Left ventricle myocardium inferior (tissue), 1 donor: ENCODE measurements around the gene TMEM229A. TPM values are rescaled to one million over a fixed set of nuclear protein-coding genes. Genes with fewer than 3 reads are reported as not detected.
"Not testable (repeated sequence)": the region's sequence is repeated elsewhere in the genome, so short reads cannot be mapped to it uniquely, and the experiment has no call there.

Source experiments
- DNase-seq: peaks from one replicate; pipeline ENCODE4 v3.0.0-alpha.2; 2020
- H3K27ac ChIP-seq: fragments of 200-600 bp; replicated peaks from 2 replicates; pipeline ENCODE4 v1.8.0; 2021
- H3K27me3 ChIP-seq: fragments of 200-600 bp; 2 replicates; pipeline ENCODE4 v1.8.0; 2021; ENCODE audit warnings: low read depth
- H3K36me3 ChIP-seq: fragments of 200-600 bp; 2 replicates; pipeline ENCODE4 v1.8.0; 2021
- H3K4me1 ChIP-seq: fragments of 200-600 bp; 2 replicates; pipeline ENCODE4 v1.8.0; 2021
- H3K4me3 ChIP-seq: fragments of 200-600 bp; 2 replicates; pipeline ENCODE4 v1.8.0; 2021; ENCODE audit warnings: mild to moderate bottlenecking, moderate library complexity
- H3K9me3 ChIP-seq: fragments of 200-600 bp; replicated peaks from 2 replicates; pipeline ENCODE4 v1.8.0; 2021
- intact Hi-C: fragments of 100-400 bp; cut with micrococcal nuclease; formaldehyde crosslinking; loops from one replicate; pipeline ENCODE4 v1.11.0; 2022
- total RNA-seq: library from RNA; stranded (reverse); fragmentation: NEBNext Ultra II Directional; extraction: Animal tissue kit (Norgen Biotek cat#: 25700); gene quantifications from one replicate; pipeline ENCODE4 v1.2.1, GENCODE V29; 2021
- TF ChIP-seq, protein P1 (sequence below): fragments of 200-600 bp; IDR thresholded peaks from 2 replicates; pipeline ENCODE4 v1.8.0; 2021; ENCODE audit warnings: antibody characterized with exemption, mild to moderate bottlenecking, borderline replicate concordance
- donor health status: DM: no; HTN: yes; CAD: no; lungs with severe emphysema.

TMEM229A gene
- total RNA-seq, 1 donor from 2014 or later = not detected

DNA sequence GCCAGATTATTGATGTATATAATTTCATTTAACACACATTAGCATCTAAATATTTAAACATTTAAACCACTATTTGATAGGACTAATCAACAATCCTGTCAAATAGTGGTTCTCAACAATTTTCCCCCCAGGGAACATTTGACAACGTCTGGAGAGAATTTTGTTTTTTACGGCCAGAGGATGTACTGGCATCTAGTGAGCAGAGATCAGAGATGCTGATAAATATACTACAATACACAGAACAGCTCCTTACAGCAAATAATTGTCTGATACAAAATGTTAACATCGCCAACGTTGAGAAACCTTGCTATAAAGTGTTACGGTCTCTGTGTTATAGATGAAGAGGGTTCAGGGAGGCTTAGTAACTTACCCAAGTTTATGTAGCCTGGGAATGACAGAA is 25.0 kb upstream of the TMEM229A start:
- H3K9me3 ChIP-seq = no peaks in the 10 kb centered on the region
- H3K36me3 ChIP-seq = no peaks in the 10 kb centered on the region
- intact Hi-C loops = no loop called here
- no peak overlapping the region for H3K27ac ChIP-seq
- DNase-seq = no peak
- no peak overlapping the region for H3K4me3 ChIP-seq
- peaks cover 4% of the 10 kb centered on the region for H3K27me3 ChIP-seq
- H3K4me1 ChIP-seq = no peaks in the 10 kb centered on the region
- TF ChIP-seq, protein P1, sequence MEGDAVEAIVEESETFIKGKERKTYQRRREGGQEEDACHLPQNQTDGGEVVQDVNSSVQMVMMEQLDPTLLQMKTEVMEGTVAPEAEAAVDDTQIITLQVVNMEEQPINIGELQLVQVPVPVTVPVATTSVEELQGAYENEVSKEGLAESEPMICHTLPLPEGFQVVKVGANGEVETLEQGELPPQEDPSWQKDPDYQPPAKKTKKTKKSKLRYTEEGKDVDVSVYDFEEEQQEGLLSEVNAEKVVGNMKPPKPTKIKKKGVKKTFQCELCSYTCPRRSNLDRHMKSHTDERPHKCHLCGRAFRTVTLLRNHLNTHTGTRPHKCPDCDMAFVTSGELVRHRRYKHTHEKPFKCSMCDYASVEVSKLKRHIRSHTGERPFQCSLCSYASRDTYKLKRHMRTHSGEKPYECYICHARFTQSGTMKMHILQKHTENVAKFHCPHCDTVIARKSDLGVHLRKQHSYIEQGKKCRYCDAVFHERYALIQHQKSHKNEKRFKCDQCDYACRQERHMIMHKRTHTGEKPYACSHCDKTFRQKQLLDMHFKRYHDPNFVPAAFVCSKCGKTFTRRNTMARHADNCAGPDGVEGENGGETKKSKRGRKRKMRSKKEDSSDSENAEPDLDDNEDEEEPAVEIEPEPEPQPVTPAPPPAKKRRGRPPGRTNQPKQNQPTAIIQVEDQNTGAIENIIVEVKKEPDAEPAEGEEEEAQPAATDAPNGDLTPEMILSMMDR = no peak

DNA sequence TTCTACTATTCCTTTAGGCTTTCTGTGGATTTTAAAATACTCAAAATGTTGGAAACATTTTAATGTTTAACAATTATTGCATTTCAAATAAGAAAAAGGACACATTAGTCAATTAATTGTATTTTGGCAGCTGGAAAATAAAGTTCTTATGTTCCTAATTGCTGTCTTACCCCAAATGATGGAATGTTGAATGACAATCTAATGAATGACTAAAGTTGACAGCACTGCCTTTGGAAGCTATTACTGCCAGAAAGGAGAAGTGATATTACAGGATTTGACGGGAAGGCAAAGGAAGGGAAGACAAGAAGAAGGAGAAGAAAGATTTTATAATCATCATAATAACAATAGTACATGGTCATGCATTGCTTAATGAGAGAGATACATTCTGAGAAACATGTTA is 23.4 kb upstream of the TMEM229A start:
- TF ChIP-seq, protein P1 = no peak
- Histone ChIP-seq H3K4me3 (no peak overlapping the region), H3K4me1 (no peaks in the 10 kb centered on the region), H3K27me3 (peaks cover 4% of the 10 kb centered on the region), H3K9me3 (no peaks in the 10 kb centered on the region), H3K27ac (no peak overlapping the region), H3K36me3 (no peaks in the 10 kb centered on the region)
- intact Hi-C loops = no loop called here
- no peak for DNase-seq

DNA sequence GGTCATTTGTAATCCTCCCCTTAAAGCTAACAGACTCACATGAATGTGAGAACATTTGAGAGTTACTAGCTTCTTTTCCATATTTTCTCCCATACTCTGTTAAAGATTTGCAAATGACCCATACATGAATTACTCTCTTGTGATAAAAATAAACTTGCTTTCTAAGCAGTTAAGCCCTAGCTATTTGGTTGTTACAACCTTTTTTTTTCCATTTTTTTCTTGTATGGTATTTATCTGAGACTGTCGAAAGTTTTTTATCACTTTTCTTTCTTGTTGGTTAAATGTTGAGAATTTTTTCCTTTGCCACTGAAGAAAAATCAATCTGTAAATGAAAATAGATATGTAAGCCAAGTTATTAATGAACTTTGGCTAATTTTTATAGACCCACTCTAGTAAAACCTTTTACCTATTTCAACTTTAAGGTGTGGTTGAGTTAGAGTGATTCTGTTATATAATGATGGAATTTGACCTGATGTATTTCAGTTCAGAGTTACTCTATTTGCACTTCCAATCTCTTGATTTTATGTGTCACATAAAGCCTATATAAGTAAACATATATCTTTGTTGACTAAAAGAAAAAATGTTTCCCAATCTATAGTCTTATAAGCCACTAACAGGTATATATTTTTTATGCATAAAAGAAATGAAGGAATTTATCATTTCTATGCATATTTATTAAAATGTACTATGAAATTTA is 19.0 kb upstream of the TMEM229A start:
- TF ChIP-seq, protein P1 = no peak
- H3K27me3 ChIP-seq = peaks cover 4% of the 10 kb centered on the region
- intact Hi-C loops = no loop called here
- H3K4me3 ChIP-seq = no peak overlapping the region
- no peak for DNase-seq
- H3K36me3 ChIP-seq = no peaks in the 10 kb centered on the region
- H3K4me1 ChIP-seq = no peaks in the 10 kb centered on the region
- H3K27ac ChIP-seq = no peak overlapping the region
- H3K9me3 ChIP-seq = no peaks in the 10 kb centered on the region

DNA sequence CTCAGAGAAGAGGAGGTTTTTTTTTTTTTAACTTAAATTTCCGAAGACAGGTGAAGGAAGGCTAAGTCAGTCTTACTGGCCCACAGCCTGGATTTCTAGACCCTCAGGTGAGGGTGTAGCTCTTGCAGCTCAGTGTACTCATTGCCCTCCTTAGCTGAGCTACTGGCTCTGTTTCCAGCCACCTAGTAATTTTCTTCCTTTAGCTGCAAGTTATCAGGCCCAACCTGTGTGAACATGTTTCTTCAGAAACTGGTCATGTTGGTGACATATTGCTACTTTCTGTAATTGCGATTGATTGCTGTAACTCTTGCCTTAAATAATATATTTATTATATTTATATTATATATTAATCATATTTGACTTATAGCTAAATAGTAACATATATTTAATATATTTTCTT is 10.0 kb upstream of the TMEM229A start:
- Histone ChIP-seq H3K27me3 (peaks cover 19% of the 10 kb centered on the region), H3K36me3 (no peaks in the 10 kb centered on the region), H3K27ac (no peak overlapping the region), H3K4me3 (no peak overlapping the region), H3K9me3 (no peaks in the 10 kb centered on the region), H3K4me1 (no peaks in the 10 kb centered on the region)
- intact Hi-C loops = no loop called here
- TF ChIP-seq, protein P1 = no peak
- DNase-seq = no peak

DNA sequence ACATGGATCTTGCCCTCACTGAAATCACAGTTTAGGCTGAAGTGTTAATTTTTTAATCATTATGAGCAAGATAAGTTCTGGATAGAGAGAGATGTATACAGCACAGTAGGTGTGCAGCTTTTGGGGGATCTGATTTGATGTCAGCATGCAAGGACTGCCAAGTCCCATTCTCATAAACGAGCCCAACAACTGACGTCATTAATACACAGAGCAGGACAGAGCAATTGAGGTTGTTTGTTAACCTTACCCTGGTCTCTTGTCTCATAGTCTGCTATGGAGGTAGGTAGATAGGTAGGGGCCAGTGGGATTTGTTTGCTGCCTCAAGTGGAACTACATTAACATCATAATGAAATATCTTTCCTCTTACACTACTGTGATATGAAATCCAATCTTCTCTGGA is 8.6 kb upstream of the TMEM229A start:
- Histone ChIP-seq H3K27ac (no peak overlapping the region), H3K4me1 (no peaks in the 10 kb centered on the region), H3K9me3 (no peaks in the 10 kb centered on the region), H3K36me3 (no peaks in the 10 kb centered on the region), H3K4me3 (no peak overlapping the region), H3K27me3 (peaks cover 22% of the 10 kb centered on the region)
- TF ChIP-seq, protein P1 = no peak
- no peak for DNase-seq
- intact Hi-C loops = no loop called here

DNA sequence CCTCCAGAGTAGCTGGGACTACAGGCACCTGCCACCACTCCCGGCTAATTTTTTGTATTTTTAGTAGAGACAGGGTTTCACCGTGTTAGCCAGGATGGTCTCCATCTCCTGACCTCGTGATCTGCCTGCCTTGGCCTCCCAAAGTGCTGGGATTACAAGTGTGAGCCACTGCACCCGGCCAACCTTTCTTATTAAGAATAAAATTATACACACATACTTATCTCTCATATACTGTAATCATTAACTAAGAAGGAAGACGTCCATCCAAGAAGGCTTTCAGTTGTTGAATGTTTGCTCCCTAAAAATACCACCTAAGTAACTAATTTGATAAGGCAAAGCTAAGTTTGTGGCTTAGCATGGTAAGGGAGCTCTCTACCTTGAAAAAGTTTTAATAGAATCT is 5.0 kb upstream of the TMEM229A start:
- H3K27ac ChIP-seq, H3K4me3 ChIP-seq, H3K9me3 ChIP-seq, DNase-seq, intact Hi-C loops, H3K36me3 ChIP-seq, H3K4me1 ChIP-seq: not testable (repeated sequence)
- peaks cover 25% of the 10 kb centered on the region for H3K27me3 ChIP-seq
